HepG2 (cell line): ENCODE measurements around the gene ADGRD1. TPM values are rescaled to one million over a fixed set of nuclear protein-coding genes. Genes with fewer than 3 reads are reported as not detected.
"Not testable (repeated sequence)": the region's sequence is repeated elsewhere in the genome, so short reads cannot be mapped to it uniquely, and the experiment has no call there.

Experiments used
- ATAC-seq: fragments of 200-7000 bp; cut with Tn5 transposase; 3 replicates; pipeline ENCODE4 v1.9.1; 2020; ENCODE audit warnings: mild to moderate bottlenecking, moderate library complexity
- BruUV-seq: library from RNA; stranded (reverse); fragments of 400-500 nt; replicated peaks from 2 replicates; lab custom pipeline; 2021; lab: Mats Ljungman, UMichigan
- CTCF ChIA-PET: fragments of 300-600 bp; formaldehyde crosslinking; extraction: SDS; loops from one replicate; lab custom pipeline; 2021; ENCODE audit warnings: low total read pairs, inconsistent platforms, low intra/inter-chr PET ratio; lab: Yijun Ruan, JAX
- POLR2A ChIA-PET: fragments of 350-600 bp; sonication (Branson Sonifier 250); formaldehyde crosslinking; loops from one replicate; lab custom pipeline; 2020; ENCODE audit warnings: antibody characterized with exemption, inconsistent platforms; lab: Yijun Ruan, JAX
- DNase-seq: peaks from one replicate; pipeline ENCODE4 v3.0.0-alpha.2; 2015; ENCODE audit warnings: low spot score
- FAIRE-seq: peaks from 3 replicates; lab custom pipeline; 2011; peaks lifted over from hg19 to GRCh38; lab: Jason Lieb, UNC
- H2AFZ ChIP-seq: one replicate; pipeline ENCODE4 v1.6.1; 2011; ENCODE audit warnings: low read length, inconsistent platforms
- H3K27ac ChIP-seq: fragments of 300-600 bp; 3 replicates; pipeline ENCODE4 v1.8.0; 2011; ENCODE audit warnings: mixed run types, mild to moderate bottlenecking, mixed read lengths, low read length, inconsistent platforms; ENCODE audit not compliant: insufficient read depth; ENCODE audit errors: extremely low read length
- H3K27me3 ChIP-seq, 2 experiments: fragments of 200-600 bp in 1 of 2; 2 replicates in 1 of 2; 3 replicates in 1 of 2; pipeline versions ENCODE4 v1.6.0 to v1.8.0; 2011; ENCODE audit warnings: low read length in 2 of 2, mild to moderate bottlenecking in 2 of 2, moderate library complexity in 2 of 2, inconsistent platforms in 1 of 2; ENCODE audit not compliant: insufficient read depth in 2 of 2, control insufficient read depth in 1 of 2
- H3K36me3 ChIP-seq, 2 experiments: fragments of 200-600 bp in 1 of 2; replicated peaks in 1 of 2; 2 replicates in 1 of 2; 3 replicates in 1 of 2; pipeline versions ENCODE4 v1.5.1 to v1.8.0; 2011; ENCODE audit warnings: low read length in 2 of 2, inconsistent platforms in 1 of 2; ENCODE audit not compliant: insufficient read depth in 2 of 2, control insufficient read depth in 1 of 2
- H3K4me1 ChIP-seq: 2 replicates; pipeline ENCODE4 v1.5.1; 2012; ENCODE audit warnings: low read length, inconsistent platforms; ENCODE audit not compliant: insufficient read depth
- H3K4me2 ChIP-seq: 2 replicates; pipeline ENCODE4 v1.6.0; 2011; ENCODE audit warnings: low read depth, low read length, inconsistent platforms
- H3K4me3 ChIP-seq, 3 experiments: fragments of 200-600 bp in 1 of 3; sonication (generic), shearing (Covaris generic) in 1 of 3; replicated peaks in 1 of 3; 2 replicates each; pipeline ENCODE4 v1.5.1; 2011 to 2016; ENCODE audit warnings: low read length in 3 of 3, inconsistent platforms in 2 of 3, low read depth in 2 of 3, mild to moderate bottlenecking in 2 of 3, control low read depth in 1 of 3, mixed read lengths in 1 of 3; ENCODE audit not compliant: insufficient read depth in 1 of 3
- H3K79me2 ChIP-seq: one replicate; pipeline ENCODE4 v1.6.1; 2011; ENCODE audit warnings: low read length, inconsistent platforms; ENCODE audit not compliant: insufficient read depth
- H3K9ac ChIP-seq: 2 replicates; pipeline ENCODE4 v1.6.0; 2011; ENCODE audit warnings: mild to moderate bottlenecking, low read depth, low read length, inconsistent platforms; ENCODE audit not compliant: insufficient read depth
- H3K9me3 ChIP-seq: 2 replicates; pipeline ENCODE4 v1.5.1; 2012; ENCODE audit warnings: mild to moderate bottlenecking, low read length
- H4K20me1 ChIP-seq: 2 replicates; pipeline ENCODE4 v1.6.0; 2011; ENCODE audit warnings: inconsistent platforms, mild to moderate bottlenecking, low read length, moderate library complexity; ENCODE audit not compliant: insufficient read depth
- RAD51 ChIP-seq: fragments of 450-650 bp; IDR thresholded peaks from 2 replicates; pipeline ENCODE4 v1.6.1; 2016; ENCODE audit warnings: borderline replicate concordance
- SMAD9 ChIP-seq: sonication (generic); formaldehyde crosslinking; IDR thresholded peaks from 2 replicates; pipeline ENCODE4 v1.5.1; 2020; ENCODE audit warnings: mild to moderate bottlenecking, missing genetic modification reagents
- ZNF674 ChIP-seq: sonication (generic); formaldehyde crosslinking; IDR thresholded peaks from 2 replicates; pipeline ENCODE4 v1.5.0; 2020; ENCODE audit warnings: low read depth, mild to moderate bottlenecking, missing genetic modification reagents
- WGBS: methylation state at CpG from one replicate; pipeline ENCODE4 v1.1.6; 2017; ENCODE audit warnings: low lambda C conversion rate; 5-methylcytosine and 5-hydroxymethylcytosine counted together
- in situ Hi-C: cut with HindIII; loops from 2 replicates; pipeline ENCODE4 v1.10.0; 2017; ENCODE audit warnings: low pct_unique_long_range_greater_than_20kb; ENCODE audit not compliant: extremely low pct_ligation_motif_present
- intact Hi-C: fragments of 100-400 bp; cut with micrococcal nuclease; formaldehyde crosslinking; loops from one replicate; pipeline ENCODE4 v1.10.0; 2022; ENCODE audit not compliant: unreplicated experiment
- polyA plus RNA-seq, 8 experiments: library from polyadenylated mRNA; depleted of rRNA in 3 of 8; stranded (reverse) in 7 of 8; unstranded in 1 of 8; fragments of >200 nt; fragmentation: Illumina TruSeq in 4 of 8; extraction: Trizol in 4 of 8; gene quantifications; 2 replicates each; pipeline versions ENCODE4 v1.2.1 to v1.2.3, GENCODE V29; 2011 to 2016; ENCODE audit warnings: low read depth in 4 of 8, missing spikeins in 1 of 8, mixed read lengths in 1 of 8; ENCODE audit not compliant: insufficient read depth in 1 of 8
- total RNA-seq, 5 experiments: library from RNA; depleted of rRNA; stranded (reverse); fragments of >200 nt; fragmentation: Illumina TruSeq; extraction: Trizol; gene quantifications; 2 replicates each; pipeline ENCODE4 v1.2.3, GENCODE V29; 2016; ENCODE audit warnings: low read depth in 1 of 5
- TF ChIP-seq, protein P1 (sequence below), 2 experiments: fragments of 450-650 bp in 1 of 2; sonication (generic) in 1 of 2; formaldehyde crosslinking in 1 of 2; IDR thresholded peaks; 2 replicates each; pipeline versions ENCODE4 v1.6.1 to v1.8.0; 2016 to 2022; ENCODE audit warnings: antibody characterized with exemption in 1 of 2, mild to moderate bottlenecking in 1 of 2, missing genetic modification reagents in 1 of 2

ADGRD1 gene
- total and polyA plus RNA-seq, 2 of the 13 experiments (the other 11 are each of a cell fraction or from before 2014, with no cell fraction given): 0.46 to 12.4 TPM

DNA sequence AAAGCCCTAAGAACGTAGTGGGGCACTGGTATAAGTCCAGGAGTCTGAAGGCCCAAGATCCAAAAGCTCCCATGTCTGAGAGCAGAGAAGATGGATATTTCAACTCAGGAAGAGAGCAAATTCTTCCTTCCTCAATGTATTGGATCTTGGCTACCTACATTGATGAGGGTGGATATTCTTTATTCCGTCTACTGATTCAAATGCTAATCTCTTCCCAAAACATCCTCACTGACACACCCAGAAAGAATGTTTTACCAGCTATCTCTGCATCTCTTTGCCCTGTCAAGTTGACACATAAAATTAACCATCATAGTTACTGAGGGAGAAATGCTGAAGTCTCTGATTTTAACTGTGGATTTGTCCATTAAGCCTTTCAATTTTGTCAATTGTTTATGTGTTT is 16.6 kb upstream of the ADGRD1 start (continued):
- no peak for TF ChIP-seq RAD51
- TF ChIP-seq, protein P1, sequence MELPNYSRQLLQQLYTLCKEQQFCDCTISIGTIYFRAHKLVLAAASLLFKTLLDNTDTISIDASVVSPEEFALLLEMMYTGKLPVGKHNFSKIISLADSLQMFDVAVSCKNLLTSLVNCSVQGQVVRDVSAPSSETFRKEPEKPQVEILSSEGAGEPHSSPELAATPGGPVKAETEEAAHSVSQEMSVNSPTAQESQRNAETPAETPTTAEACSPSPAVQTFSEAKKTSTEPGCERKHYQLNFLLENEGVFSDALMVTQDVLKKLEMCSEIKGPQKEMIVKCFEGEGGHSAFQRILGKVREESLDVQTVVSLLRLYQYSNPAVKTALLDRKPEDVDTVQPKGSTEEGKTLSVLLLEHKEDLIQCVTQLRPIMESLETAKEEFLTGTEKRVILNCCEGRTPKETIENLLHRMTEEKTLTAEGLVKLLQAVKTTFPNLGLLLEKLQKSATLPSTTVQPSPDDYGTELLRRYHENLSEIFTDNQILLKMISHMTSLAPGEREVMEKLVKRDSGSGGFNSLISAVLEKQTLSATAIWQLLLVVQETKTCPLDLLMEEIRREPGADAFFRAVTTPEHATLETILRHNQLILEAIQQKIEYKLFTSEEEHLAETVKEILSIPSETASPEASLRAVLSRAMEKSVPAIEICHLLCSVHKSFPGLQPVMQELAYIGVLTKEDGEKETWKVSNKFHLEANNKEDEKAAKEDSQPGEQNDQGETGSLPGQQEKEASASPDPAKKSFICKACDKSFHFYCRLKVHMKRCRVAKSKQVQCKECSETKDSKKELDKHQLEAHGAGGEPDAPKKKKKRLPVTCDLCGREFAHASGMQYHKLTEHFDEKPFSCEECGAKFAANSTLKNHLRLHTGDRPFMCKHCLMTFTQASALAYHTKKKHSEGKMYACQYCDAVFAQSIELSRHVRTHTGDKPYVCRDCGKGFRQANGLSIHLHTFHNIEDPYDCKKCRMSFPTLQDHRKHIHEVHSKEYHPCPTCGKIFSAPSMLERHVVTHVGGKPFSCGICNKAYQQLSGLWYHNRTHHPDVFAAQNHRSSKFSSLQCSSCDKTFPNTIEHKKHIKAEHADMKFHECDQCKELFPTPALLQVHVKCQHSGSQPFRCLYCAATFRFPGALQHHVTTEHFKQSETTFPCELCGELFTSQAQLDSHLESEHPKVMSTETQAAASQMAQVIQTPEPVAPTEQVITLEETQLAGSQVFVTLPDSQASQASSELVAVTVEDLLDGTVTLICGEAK (IDR thresholded peaks at IDR 0.05): no peak
- TF ChIP-seq, protein P1 (CRISPR knock-in tag; IDR thresholded peaks at IDR 0.05): no peak
- TF ChIP-seq ZNF674 (CRISPR knock-in tag): no peak
- TF ChIP-seq SMAD9 (CRISPR knock-in tag): no peak

DNA sequence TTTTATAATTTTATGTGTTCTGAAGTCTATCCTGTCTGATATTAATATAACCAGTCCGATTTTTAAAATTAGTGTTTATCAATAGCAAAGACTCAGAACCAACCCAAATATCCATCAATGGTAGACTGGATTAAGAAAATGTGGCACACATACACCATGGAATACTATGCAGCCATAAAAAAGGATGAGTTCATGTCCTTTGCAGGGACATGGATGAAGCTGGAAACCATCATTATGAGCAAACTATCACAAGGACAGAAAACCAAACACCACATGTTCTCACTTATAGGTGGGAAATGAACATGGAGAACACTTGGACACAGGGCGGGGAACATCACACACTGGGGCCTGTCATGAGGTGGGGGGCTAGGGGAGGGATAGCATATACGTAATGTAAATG is 16.2 kb upstream of the ADGRD1 start:
- H3K4me2 ChIP-seq, FAIRE-seq, H3K79me2 ChIP-seq, CTCF ChIA-PET, H3K9ac ChIP-seq, H3K9me3 ChIP-seq, BruUV-seq, POLR2A ChIA-PET, ATAC-seq, intact Hi-C loops, in situ Hi-C loops, H3K27me3 ChIP-seq, H3K27ac ChIP-seq, H4K20me1 ChIP-seq, H3K4me3 ChIP-seq, DNase-seq, H3K36me3 ChIP-seq, H2AFZ ChIP-seq: not testable (repeated sequence)
- WGBS: 37% methylated on average over 3 of the region's 3 CpGs
- H3K4me1 ChIP-seq: peaks cover 11% of the 10 kb centered on the region
